ENCODE data around the gene GAPVD1.

DNA sequence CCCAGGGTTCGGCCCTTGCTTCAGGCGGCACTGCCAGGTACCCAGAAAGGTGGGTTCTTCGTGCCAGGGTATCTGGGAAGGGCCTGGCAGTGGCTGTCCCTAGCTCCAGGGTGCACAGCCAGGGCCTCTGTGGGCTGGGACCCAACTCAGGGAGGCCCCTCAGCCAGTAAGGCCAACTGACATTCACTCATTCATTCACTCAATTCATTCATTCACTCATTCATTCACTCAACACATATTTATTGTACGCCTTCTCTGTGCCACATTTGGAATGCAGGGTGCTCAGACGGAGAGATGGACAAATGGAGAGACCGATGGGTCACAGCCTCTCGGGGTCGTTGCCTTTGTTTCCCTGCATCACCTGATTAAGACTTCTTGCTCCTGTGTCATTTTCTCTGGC, 154.9 kb downstream of the GAPVD1 start:
- TF ChIP-seq EZH2 (IDR thresholded peaks at IDR 0.05; ENCODE audit: borderline replicate concordance, control insufficient read depth, low read depth, low read length): no peak
- TF ChIP-seq YY1 (IDR thresholded peaks at IDR 0.05; ENCODE audit: low read depth, low read length): no peak
- no peak for TF ChIP-seq CTCF (IDR thresholded peaks at IDR 0.05 in 2 of 3, conservative IDR thresholded peaks at IDR 0.05 in 1 of 3; ENCODE audit: control insufficient read depth in 2 of 3, extremely low read depth in 1 of 3, insufficient read depth in 1 of 3, low read depth in 3 of 3, low read length in 3 of 3)
- TF ChIP-seq POLR2A (IDR thresholded peaks at IDR 0.05; ENCODE audit: low read depth, low read length): no peak
- TF ChIP-seq BCLAF1 (IDR thresholded peaks at IDR 0.05): no peak
- no peak for TF ChIP-seq KDM1A (IDR thresholded peaks at IDR 0.05; ENCODE audit: borderline replicate concordance)

All from GM12878 (cell line).